ENCODE results near the gene MYO9A. TPM values are rescaled to one million over a fixed set of nuclear protein-coding genes. Genes with fewer than 3 reads are reported as not detected.

Gene MYO9A
- total and polyA plus RNA-seq, 10 of the 15 experiments (the other 5 are each of a cell fraction or from before 2014, with no cell fraction given): 3.3 to 25.3 (median 12.2) TPM

Small RNA genes within 50 kb of the gene (small RNA-seq; reads per million reads assigned to genes)
- gene RNA5SP399 (0.23 reads per million), gene RNU2-65P (not detected)

Other genes starting within 250 kb of the MYO9A start
- 1.5 and 2.0 TPM in 2 replicates for gene SENP8, start 253 bp upstream of the MYO9A start, total RNA-seq (2014; rRNA removed)
- 1.3 TPM in 2 replicates for gene SENP8, start 253 bp upstream of the MYO9A start, total RNA-seq (2014; rRNA removed; fragmentation: Illumina TruSeq; extraction: Trizol)
- gene SENP8, start 253 bp upstream of the MYO9A start, total RNA-seq (2021): 1.8 and 2.4 TPM in 2 replicates
- gene SENP8, start 253 bp upstream of the MYO9A start, polyA plus RNA-seq (2011; rRNA removed): 5.2 and 5.6 TPM in 2 replicates
- 2.1 and 2.2 TPM in 2 replicates for gene SENP8, start 253 bp upstream of the MYO9A start, polyA plus RNA-seq (2014; fragmentation: Illumina TruSeq; extraction: Trizol)
- gene SENP8, start 253 bp upstream of the MYO9A start, polyA plus RNA-seq (2014; fragmentation: Nextera tagmentation; extraction: Ambion mirVana): 1 to 10 TPM; 2.2 to 4.0 TPM
- gene SENP8, start 253 bp upstream of the MYO9A start, polyA plus RNA-seq (2014; rRNA removed): 0.87 and 1.3 TPM in 2 replicates
- gene SENP8, start 253 bp upstream of the MYO9A start, polyA plus RNA-seq (2016; fragmentation: Nextera tagmentation; extraction: Ambion mirVana): 1 to 10 TPM; 3.7 to 4.2 TPM
- not detected in 2 replicates for gene GRAMD2A, start 79.6 kb upstream of the MYO9A start, total RNA-seq (2014; rRNA removed)
- gene GRAMD2A, start 79.6 kb upstream of the MYO9A start, total RNA-seq (2014; rRNA removed; fragmentation: Illumina TruSeq; extraction: Trizol): not detected in 2 replicates
- not detected in 2 replicates for gene GRAMD2A, start 79.6 kb upstream of the MYO9A start, total RNA-seq (2021)
- gene GRAMD2A, start 79.6 kb upstream of the MYO9A start, polyA plus RNA-seq (2011; rRNA removed): not detected in 2 replicates
- not detected in 2 replicates for gene GRAMD2A, start 79.6 kb upstream of the MYO9A start, polyA plus RNA-seq (2014; fragmentation: Illumina TruSeq; extraction: Trizol)
- gene GRAMD2A, start 79.6 kb upstream of the MYO9A start, polyA plus RNA-seq (2014; fragmentation: Nextera tagmentation; extraction: Ambion mirVana): under 1 TPM in 1 of 2 experiments, not detected in 1; 0.02 TPM
- gene GRAMD2A, start 79.6 kb upstream of the MYO9A start, polyA plus RNA-seq (2014; rRNA removed): not detected in 2 replicates
- gene GRAMD2A, start 79.6 kb upstream of the MYO9A start, polyA plus RNA-seq (2016; fragmentation: Nextera tagmentation; extraction: Ambion mirVana): under 1 TPM in 1 of 2 experiments, not detected in 1; 0.35 TPM
- 1,257 and 1,302 TPM in 2 replicates for gene PKM, start 113.0 kb upstream of the MYO9A start, total RNA-seq (2014; rRNA removed)
- 912 and 984 TPM in 2 replicates for gene PKM, start 113.0 kb upstream of the MYO9A start, total RNA-seq (2014; rRNA removed; fragmentation: Illumina TruSeq; extraction: Trizol)
- gene PKM, start 113.0 kb upstream of the MYO9A start, total RNA-seq (2021): 1,487 and 1,505 TPM in 2 replicates
- gene PKM, start 113.0 kb upstream of the MYO9A start, polyA plus RNA-seq (2011; rRNA removed): 2,011 and 2,640 TPM in 2 replicates
- gene PKM, start 113.0 kb upstream of the MYO9A start, polyA plus RNA-seq (2014; fragmentation: Illumina TruSeq; extraction: Trizol): 1,523 and 1,631 TPM in 2 replicates
- gene PKM, start 113.0 kb upstream of the MYO9A start, polyA plus RNA-seq (2014; fragmentation: Nextera tagmentation; extraction: Ambion mirVana): 100 to 1,000 TPM; 491 to 500 TPM
- 1,361 and 1,456 TPM in 2 replicates for gene PKM, start 113.0 kb upstream of the MYO9A start, polyA plus RNA-seq (2014; rRNA removed)
- gene PKM, start 113.0 kb upstream of the MYO9A start, polyA plus RNA-seq (2016; fragmentation: Nextera tagmentation; extraction: Ambion mirVana): 1,000 to 10,000 TPM; 1,696 to 1,742 TPM
- gene PARP6, start 154.4 kb upstream of the MYO9A start, total RNA-seq (2014; rRNA removed): 26.3 and 31.2 TPM in 2 replicates
- 21.5 and 25.0 TPM in 2 replicates for gene PARP6, start 154.4 kb upstream of the MYO9A start, total RNA-seq (2014; rRNA removed; fragmentation: Illumina TruSeq; extraction: Trizol)
- 38.3 and 40.0 TPM in 2 replicates for gene PARP6, start 154.4 kb upstream of the MYO9A start, total RNA-seq (2021)
- 60.7 and 73.5 TPM in 2 replicates for gene PARP6, start 154.4 kb upstream of the MYO9A start, polyA plus RNA-seq (2011; rRNA removed)
- gene PARP6, start 154.4 kb upstream of the MYO9A start, polyA plus RNA-seq (2014; fragmentation: Illumina TruSeq; extraction: Trizol): 41.4 and 47.2 TPM in 2 replicates
- gene PARP6, start 154.4 kb upstream of the MYO9A start, polyA plus RNA-seq (2014; fragmentation: Nextera tagmentation; extraction: Ambion mirVana): 10 to 100 TPM; 14.3 to 23.7 TPM
- gene PARP6, start 154.4 kb upstream of the MYO9A start, polyA plus RNA-seq (2014; rRNA removed): 43.9 and 51.8 TPM in 2 replicates
- gene PARP6, start 154.4 kb upstream of the MYO9A start, polyA plus RNA-seq (2016; fragmentation: Nextera tagmentation; extraction: Ambion mirVana): 10 to 100 TPM; 15.5 to 27.6 TPM
- gene CELF6, start 202.0 kb upstream of the MYO9A start, total RNA-seq (2014; rRNA removed): 0.23 and 0.44 TPM in 2 replicates
- 0.31 and 0.32 TPM in 2 replicates for gene CELF6, start 202.0 kb upstream of the MYO9A start, total RNA-seq (2014; rRNA removed; fragmentation: Illumina TruSeq; extraction: Trizol)
- 0.24 TPM in 1 of 2 replicates, not detected in the other for gene CELF6, start 202.0 kb upstream of the MYO9A start, total RNA-seq (2021)
- gene CELF6, start 202.0 kb upstream of the MYO9A start, polyA plus RNA-seq (2011; rRNA removed): 0.39 and 0.54 TPM in 2 replicates
- 0.25 and 0.46 TPM in 2 replicates for gene CELF6, start 202.0 kb upstream of the MYO9A start, polyA plus RNA-seq (2014; fragmentation: Illumina TruSeq; extraction: Trizol)
- under 1 TPM; 0.18 to 0.20 TPM for gene CELF6, start 202.0 kb upstream of the MYO9A start, polyA plus RNA-seq (2014; fragmentation: Nextera tagmentation; extraction: Ambion mirVana)
- 0.27 and 0.33 TPM in 2 replicates for gene CELF6, start 202.0 kb upstream of the MYO9A start, polyA plus RNA-seq (2014; rRNA removed)
- under 1 TPM; 0.06 to 0.17 TPM for gene CELF6, start 202.0 kb upstream of the MYO9A start, polyA plus RNA-seq (2016; fragmentation: Nextera tagmentation; extraction: Ambion mirVana)

Measured in GM12878 (cell line).